Measurements from ENCODE around the gene NKAIN4.

- TF ChIP-seq CTCF (conservative IDR thresholded peaks at IDR 0.05) (no peak), EZH2 (IDR thresholded peaks at IDR 0.05; ENCODE audit: low read depth) (no peak)
Observed at GRCh38 chr20:63246490-63247288, 7.6 kb downstream of the NKAIN4 start.

Data from PC-9 (cell line).